T-helper 2 cell treated with Interferon-gamma antibody and Interleukin-4, amounts not matched to agents 5 μg/mL and 100 μg/mL, for 36 hours (primary cell): ENCODE results near the gene PRDM10.
A peak's percentile ranks its signal among the peaks of the same experiment; 100 is the strongest.

Source experiments
- DNase-seq: peaks from one replicate; pipeline ENCODE4 v3.0.0; 2021; ENCODE audit warnings: low spot score
- H3K27ac Mint-ChIP-seq: one replicate; pipeline ENCODE4 v1.8.0; 2021; ENCODE audit warnings: mild to moderate bottlenecking, mixed read lengths
- H3K27me3 Mint-ChIP-seq: one replicate; pipeline ENCODE4 v1.8.0; 2021; ENCODE audit warnings: low read depth, mixed read lengths
- H3K36me3 Mint-ChIP-seq: one replicate; pipeline ENCODE4 v1.8.0; 2021; ENCODE audit warnings: low read depth, mixed read lengths
- H3K4me1 Mint-ChIP-seq: one replicate; pipeline ENCODE4 v1.8.0; 2021; ENCODE audit warnings: low read depth, mixed read lengths
- H3K4me3 Mint-ChIP-seq: one replicate; pipeline ENCODE4 v1.8.0; 2022; ENCODE audit warnings: mild to moderate bottlenecking, moderate library complexity, mixed read lengths
- H3K9me3 Mint-ChIP-seq: one replicate; pipeline ENCODE4 v1.8.0; 2021; ENCODE audit warnings: mixed read lengths

Gene PRDM10

GRCh38 chr11:129935723-129936122 lies 66.9 kb downstream of the PRDM10 start:
- Mint-ChIP-seq H3K27me3 (no peaks in the 10 kb centered on the region), H3K36me3 (peaks cover 1% of the 10 kb centered on the region), H3K4me3 (no peak overlapping the region), H3K9me3 (no peaks in the 10 kb centered on the region), H3K4me1 (no peaks in the 10 kb centered on the region), H3K27ac (no peak overlapping the region)
- no peak for DNase-seq

- Mint-ChIP-seq H3K9me3 (no peaks in the 10 kb centered on the region), H3K4me1 (no peaks in the 10 kb centered on the region), H3K27me3 (no peaks in the 10 kb centered on the region), H3K36me3 (peaks cover 3% of the 10 kb centered on the region), H3K4me3 (no peak overlapping the region), H3K27ac (no peak overlapping the region)
- DNase-seq: no peak
Observed at GRCh38 chr11:129933891-129934290, 68.7 kb downstream of the PRDM10 start.

- Mint-ChIP-seq H3K4me3 (no peak overlapping the region), H3K36me3 (peaks cover 3% of the 10 kb centered on the region), H3K9me3 (no peaks in the 10 kb centered on the region), H3K4me1 (no peaks in the 10 kb centered on the region), H3K27ac (no peak overlapping the region), H3K27me3 (no peaks in the 10 kb centered on the region)
- no peak for DNase-seq
Observed at GRCh38 chr11:129933262-129933661, 69.4 kb downstream of the PRDM10 start.

- Mint-ChIP-seq H3K27me3 (no peaks in the 10 kb centered on the region), H3K27ac (no peak overlapping the region), H3K9me3 (no peaks in the 10 kb centered on the region), H3K4me3 (no peak overlapping the region), H3K4me1 (no peaks in the 10 kb centered on the region), H3K36me3 (peaks cover 3% of the 10 kb centered on the region)
- DNase-seq: no peak
Observed at GRCh38 chr11:129932381-129933067, 70.1 kb downstream of the PRDM10 start.

GRCh38 chr11:129930743-129931142 lies 71.9 kb downstream of the PRDM10 start:
- no peak for DNase-seq
- Mint-ChIP-seq H3K4me1 (no peaks in the 10 kb centered on the region), H3K27ac (no peak overlapping the region), H3K27me3 (no peaks in the 10 kb centered on the region), H3K36me3 (peaks cover 2% of the 10 kb centered on the region), H3K4me3 (no peak overlapping the region), H3K9me3 (no peaks in the 10 kb centered on the region)

GRCh38 chr11:129930296-129930695 lies 72.3 kb downstream of the PRDM10 start:
- no peak overlapping the region for H3K4me3 Mint-ChIP-seq
- no peaks in the 10 kb centered on the region for H3K27me3 Mint-ChIP-seq
- H3K36me3 Mint-ChIP-seq: peaks cover 2% of the 10 kb centered on the region
- H3K4me1 Mint-ChIP-seq: no peaks in the 10 kb centered on the region
- DNase-seq: no peak
- no peaks in the 10 kb centered on the region for H3K9me3 Mint-ChIP-seq
- no peak overlapping the region for H3K27ac Mint-ChIP-seq

- H3K36me3 Mint-ChIP-seq: peaks cover 2% of the 10 kb centered on the region
Observed at GRCh38 chr11:129929721-129930120, 72.9 kb downstream of the PRDM10 start.

GRCh38 chr11:129928923-129929692 lies 73.5 kb downstream of the PRDM10 start:
- no peaks in the 10 kb centered on the region for H3K27me3 Mint-ChIP-seq
- peaks cover 4% of the 10 kb centered on the region for H3K36me3 Mint-ChIP-seq
- no peaks in the 10 kb centered on the region for H3K4me1 Mint-ChIP-seq
- no peak overlapping the region for H3K27ac Mint-ChIP-seq
- H3K9me3 Mint-ChIP-seq: no peaks in the 10 kb centered on the region
- no peak overlapping the region for H3K4me3 Mint-ChIP-seq
- no peak for DNase-seq

More at GRCh38 chr11:129929721-129930120, 72.9 kb downstream of the PRDM10 start:
- no peak for DNase-seq
- no peaks in the 10 kb centered on the region for H3K27me3 Mint-ChIP-seq
- H3K27ac Mint-ChIP-seq: no peak overlapping the region
- H3K4me3 Mint-ChIP-seq: no peak overlapping the region
- no peaks in the 10 kb centered on the region for H3K9me3 Mint-ChIP-seq
- H3K4me1 Mint-ChIP-seq: no peaks in the 10 kb centered on the region

GRCh38 chr11:129922674-129923073 lies 80.0 kb downstream of the PRDM10 start:
- no peaks in the 10 kb centered on the region for H3K27me3 Mint-ChIP-seq
- no peak overlapping the region for H3K27ac Mint-ChIP-seq
- peaks cover 7% of the 10 kb centered on the region for H3K4me1 Mint-ChIP-seq
- no peak for DNase-seq
- peaks cover 7% of the 10 kb centered on the region for H3K36me3 Mint-ChIP-seq
- no peak overlapping the region for H3K4me3 Mint-ChIP-seq
- H3K9me3 Mint-ChIP-seq: no peaks in the 10 kb centered on the region

GRCh38 chr11:129918361-129918760 lies 84.3 kb downstream of the PRDM10 start:
- H3K4me1 Mint-ChIP-seq: peaks cover 6% of the 10 kb centered on the region
- no peaks in the 10 kb centered on the region for H3K27me3 Mint-ChIP-seq
- no peak overlapping the region for H3K27ac Mint-ChIP-seq
- H3K36me3 Mint-ChIP-seq: peaks cover 8% of the 10 kb centered on the region
- H3K9me3 Mint-ChIP-seq: no peaks in the 10 kb centered on the region
- no peak for DNase-seq
- no peak overlapping the region for H3K4me3 Mint-ChIP-seq

GRCh38 chr11:129917231-129917630 lies 85.4 kb downstream of the PRDM10 start:
- Mint-ChIP-seq H3K9me3 (no peaks in the 10 kb centered on the region), H3K27me3 (no peaks in the 10 kb centered on the region), H3K4me3 (no peak overlapping the region), H3K4me1 (peaks cover 6% of the 10 kb centered on the region), H3K36me3 (peaks cover 11% of the 10 kb centered on the region), H3K27ac (no peak overlapping the region)
- DNase-seq: no peak

- Mint-ChIP-seq H3K27ac (peak overlapping the region; percentile 56), H3K4me3 (no peak overlapping the region), H3K36me3 (peaks cover 21% of the 10 kb centered on the region)
Observed at GRCh38 chr11:129911298-129911697, 91.3 kb downstream of the PRDM10 start.

GRCh38 chr11:129910360-129910759 lies 92.3 kb downstream of the PRDM10 start:
- H3K9me3 Mint-ChIP-seq: no peaks in the 10 kb centered on the region
- H3K27ac Mint-ChIP-seq: no peak overlapping the region
- no peak overlapping the region for H3K4me3 Mint-ChIP-seq
- peaks cover 5% of the 10 kb centered on the region for H3K4me1 Mint-ChIP-seq
- no peaks in the 10 kb centered on the region for H3K27me3 Mint-ChIP-seq
- no peak for DNase-seq
- peaks cover 23% of the 10 kb centered on the region for H3K36me3 Mint-ChIP-seq

More at GRCh38 chr11:129911298-129911697, 91.3 kb downstream of the PRDM10 start:
- no peaks in the 10 kb centered on the region for H3K9me3 Mint-ChIP-seq
- peaks cover 5% of the 10 kb centered on the region for H3K4me1 Mint-ChIP-seq
- H3K27me3 Mint-ChIP-seq: no peaks in the 10 kb centered on the region
- no peak for DNase-seq

- no peak overlapping the region for H3K4me3 Mint-ChIP-seq
- DNase-seq: no peak
- H3K27me3 Mint-ChIP-seq: no peaks in the 10 kb centered on the region
- no peaks in the 10 kb centered on the region for H3K4me1 Mint-ChIP-seq
- H3K36me3 Mint-ChIP-seq: peaks cover 21% of the 10 kb centered on the region
- no peak overlapping the region for H3K27ac Mint-ChIP-seq
- no peaks in the 10 kb centered on the region for H3K9me3 Mint-ChIP-seq
Observed at GRCh38 chr11:129905402-129905801, 97.2 kb downstream of the PRDM10 start.
